HCT116 (cell line): Measurements from ENCODE around the gene KCNQ1OT1. TPM values are rescaled to one million over a fixed set of nuclear protein-coding genes. Genes with fewer than 3 reads are reported as not detected.

ENCODE experiments used
- ATAC-seq: fragments of 200-7000 bp; cut with Tn5 transposase; 2 replicates; pipeline ENCODE4 v1.9.1; 2020; ENCODE audit warnings: mild to moderate bottlenecking, moderate library complexity
- BruUV-seq: library from RNA; stranded (reverse); fragments of 400-500 nt; replicated peaks from 2 replicates; lab custom pipeline; 2021; lab: Mats Ljungman, UMichigan
- CTCF ChIA-PET: fragments of 300-600 bp; sonication (Branson Sonifier 250); formaldehyde crosslinking; loops from one replicate; lab custom pipeline; 2021; ENCODE audit warnings: antibody characterized with exemption; lab: Charles Lee
- POLR2A ChIA-PET: fragments of 300-600, 350-600 bp; sonication (Branson Sonifier 250); formaldehyde crosslinking; loops from one replicate; lab custom pipeline; 2021; ENCODE audit warnings: antibody characterized with exemption; lab: Charles Lee
- RAD21 ChIA-PET, 2 experiments: fragments of 300-600 bp; sonication (Branson Sonifier 250); formaldehyde crosslinking; loops; one replicate each; lab custom pipeline; 2023; ENCODE audit warnings: low total read pairs in 2 of 2; ENCODE audit not compliant: uncharacterized antibody in 2 of 2, unreplicated experiment in 2 of 2, low non-redundant PET in 1 of 2; lab: Charles Lee
- DNase-seq: peaks from one replicate; pipeline ENCODE4 v3.0.0-alpha.2; 2010; ENCODE audit warnings: low read depth, low spot score
- H2AFZ ChIP-seq: fragments of 200-600 bp; shearing (Covaris generic), sonication (generic); 2 replicates; pipeline ENCODE4 v1.6.1; 2017; ENCODE audit warnings: low read depth, mixed run types, mixed read lengths, antibody characterized with exemption, low read length; ENCODE audit not compliant: poor library complexity, severe bottlenecking
- H3K27ac ChIP-seq: 2 replicates; pipeline ENCODE4 v1.5.1; 2012; ENCODE audit warnings: low read depth, low read length
- H3K27me3 ChIP-seq: fragments of 200-600 bp; sonication (generic); 2 replicates; pipeline ENCODE4 v1.6.1; 2016; ENCODE audit warnings: mixed run types, low read length, mixed read lengths; ENCODE audit not compliant: insufficient read depth
- H3K36me3 ChIP-seq, 2 experiments: fragments of 200-500 bp in 1 of 2; fragments of 200-600 bp in 1 of 2; sonication (Bioruptor generic) in 1 of 2; sonication (generic) in 1 of 2; 2 replicates each; pipeline versions ENCODE4 v1.5.1 to v1.6.1; 2014 to 2016; ENCODE audit warnings: low read length in 2 of 2, inconsistent platforms in 1 of 2, mixed read lengths in 1 of 2, mixed run types in 1 of 2; ENCODE audit not compliant: insufficient read depth in 2 of 2, control insufficient read depth in 1 of 2
- H3K4me1 ChIP-seq, 2 experiments: fragments of 200-600 bp in 1 of 2; sonication (generic) in 1 of 2; 2 replicates each; pipeline versions ENCODE4 v1.5.1 to v1.6.1; 2012 to 2017; ENCODE audit warnings: low read length in 2 of 2, inconsistent platforms in 1 of 2, mild to moderate bottlenecking in 1 of 2, mixed read lengths in 1 of 2, mixed run types in 1 of 2, moderate library complexity in 1 of 2; ENCODE audit not compliant: insufficient read depth in 2 of 2, control insufficient read depth in 1 of 2
- H3K4me2 ChIP-seq: fragments of 200-600 bp; sonication (generic); 2 replicates; pipeline ENCODE4 v1.6.1; 2017; ENCODE audit warnings: mixed run types, low read length, mixed read lengths
- H3K4me3 ChIP-seq, 2 experiments: fragments of 200-600 bp in 1 of 2; sonication (generic) in 1 of 2; replicated peaks in 1 of 2; 2 replicates each; pipeline ENCODE4 v1.5.1; 2011 to 2016; ENCODE audit warnings: low read length in 2 of 2, control low read depth in 1 of 2, low read depth in 1 of 2, mild to moderate bottlenecking in 1 of 2, mixed read lengths in 1 of 2, mixed run types in 1 of 2
- H3K79me2 ChIP-seq: fragments of 200-600 bp; sonication (generic); 2 replicates; pipeline ENCODE4 v1.6.1; 2017; ENCODE audit warnings: mild to moderate bottlenecking, mixed run types, low read length, moderate library complexity, mixed read lengths; ENCODE audit not compliant: insufficient read depth
- H3K9ac ChIP-seq: fragments of 200-600 bp; sonication (generic); 2 replicates; pipeline ENCODE4 v1.6.1; 2016; ENCODE audit warnings: low read length, mixed read lengths
- H3K9me2 ChIP-seq: fragments of 200-600 bp; sonication (generic), shearing (Covaris generic); 2 replicates; pipeline ENCODE4 v1.6.1; 2017; ENCODE audit warnings: mixed run types, mild to moderate bottlenecking, moderate library complexity; ENCODE audit not compliant: insufficient read depth
- H3K9me3 ChIP-seq, 2 experiments: fragments of 200-500 bp in 1 of 2; fragments of 200-600 bp in 1 of 2; sonication (Bioruptor generic) in 1 of 2; sonication (generic) in 1 of 2; 2 replicates each; pipeline ENCODE4 v1.6.1; 2014 to 2017; ENCODE audit warnings: low read length in 2 of 2, mixed read lengths in 2 of 2, inconsistent platforms in 1 of 2, low read depth in 1 of 2, mild to moderate bottlenecking in 1 of 2, mixed run types in 1 of 2, moderate library complexity in 1 of 2; ENCODE audit not compliant: control insufficient read depth in 1 of 2, insufficient read depth in 1 of 2
- H4K20me1 ChIP-seq: fragments of 200-600 bp; sonication (generic), shearing (Covaris generic); 2 replicates; pipeline ENCODE4 v1.6.1; 2017; ENCODE audit warnings: mixed run types, mild to moderate bottlenecking, moderate library complexity; ENCODE audit not compliant: insufficient read depth
- EGR1 ChIP-seq: IDR thresholded peaks from 2 replicates; pipeline ENCODE4 v1.6.1; 2012; ENCODE audit warnings: low read depth
- ELF1 ChIP-seq: IDR thresholded peaks from 2 replicates; pipeline ENCODE4 v1.6.1; 2012; ENCODE audit warnings: low read depth, borderline replicate concordance
- EZH2 ChIP-seq: fragments of 200-600 bp; sonication (generic); IDR thresholded peaks from 2 replicates; pipeline ENCODE4 v1.6.1; 2017; ENCODE audit warnings: antibody characterized with exemption, mixed run types
- EZH2phosphoT487 ChIP-seq: fragments of 200-600 bp; IDR thresholded peaks from 2 replicates; pipeline ENCODE4 v1.6.1; 2018; ENCODE audit warnings: antibody characterized with exemption, borderline replicate concordance
- FOSL1 ChIP-seq: IDR thresholded peaks from 2 replicates; pipeline ENCODE4 v1.6.1; 2012; ENCODE audit warnings: low read depth
- POLR2A ChIP-seq: IDR thresholded peaks from 2 replicates; pipeline ENCODE4 v1.7.0; 2011; ENCODE audit warnings: borderline replicate concordance; ENCODE audit not compliant: insufficient read depth, insufficient read length; ENCODE audit errors: extremely low read depth
- SIN3A ChIP-seq: IDR thresholded peaks from 2 replicates; pipeline ENCODE4 v1.6.1; 2012; ENCODE audit warnings: low read depth
- SRF ChIP-seq: IDR thresholded peaks from 2 replicates; pipeline ENCODE4 v1.6.1; 2012; ENCODE audit warnings: low read depth
- ZFX ChIP-seq: fragments of 450-650 bp; IDR thresholded peaks from 2 replicates; pipeline ENCODE4 v1.6.1; 2017
- intact Hi-C: fragments of 100-400 bp; cut with micrococcal nuclease; formaldehyde crosslinking; loops from 2 replicates; pipeline ENCODE4 v1.10.0; 2022
- total RNA-seq: library from RNA; stranded (reverse); gene quantifications from one replicate; pipeline ENCODE4 v1.2.1, GENCODE V29; 2021; ENCODE audit not compliant: unreplicated experiment
- TF ChIP-seq, protein P1 (sequence below): IDR thresholded peaks from 2 replicates; pipeline ENCODE4 v1.6.1; 2012
- TF ChIP-seq, protein P2 (sequence below), 3 experiments: fragments of 200-600 bp in 1 of 3; sonication (generic) in 1 of 3; IDR thresholded peaks in 2 of 3; conservative IDR thresholded peaks in 1 of 3; 2 replicates each; pipeline ENCODE4 v1.5.1; 2012 to 2017; ENCODE audit warnings: low read depth in 2 of 3, low read length in 2 of 3, antibody characterized with exemption in 1 of 3, borderline replicate concordance in 1 of 3, control low read depth in 1 of 3, mild to moderate bottlenecking in 1 of 3, mixed read lengths in 1 of 3, mixed run types in 1 of 3, moderate library complexity in 1 of 3; ENCODE audit not compliant: insufficient read depth in 1 of 3
- TF ChIP-seq, protein P3 (sequence below): IDR thresholded peaks from 2 replicates; pipeline ENCODE4 v1.6.1; 2012
- TF ChIP-seq, protein P4 (sequence below): IDR thresholded peaks from 2 replicates; pipeline ENCODE4 v1.6.1; 2012; ENCODE audit warnings: low read depth

The KCNQ1OT1 gene
- total RNA-seq, 1 experiment from 2014 or later, result 1.1 TPM

DNA sequence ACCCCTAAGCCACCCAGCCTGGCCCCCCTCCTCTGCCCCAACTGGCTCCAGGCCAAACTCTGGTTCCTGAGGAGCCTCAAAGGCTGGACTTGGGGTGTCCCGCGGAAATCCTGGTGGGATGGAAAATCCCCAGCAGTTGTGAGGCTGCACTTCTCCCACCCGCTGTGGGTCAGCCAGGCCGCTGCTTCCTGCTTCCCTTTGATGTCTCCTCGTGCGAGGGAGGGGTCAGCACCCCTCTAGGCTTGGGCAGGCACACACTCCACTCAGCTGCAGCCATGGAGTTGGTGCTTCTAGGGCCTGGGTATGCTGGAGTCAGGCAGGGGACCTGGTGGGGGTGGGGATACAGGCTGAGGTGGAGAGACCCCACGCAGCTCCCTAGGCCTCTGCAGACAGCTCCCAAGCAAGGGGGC is 12.0 kb downstream of the KCNQ1OT1 start:
- Histone ChIP-seq H3K9ac (no peak overlapping the region), H3K4me2 (no peak overlapping the region), H3K4me1 (no peaks in the 10 kb centered on the region), H3K27ac (no peak overlapping the region), H3K9me3 (no peaks in the 10 kb centered on the region), H3K36me3 (no peaks in the 10 kb centered on the region; a peak in 1 of 4 replicates), H3K27me3 (no peaks in the 10 kb centered on the region), H2AFZ (no peak overlapping the region), H4K20me1 (no peaks in the 10 kb centered on the region), H3K4me3 (no peak overlapping the region), H3K79me2 (peaks cover 37% of the 10 kb centered on the region), H3K9me2 (no peaks in the 10 kb centered on the region)
- no TSS peak for BruUV-seq
- ChIA-PET POLR2A (no interaction called here), RAD21 (no interaction called here), CTCF (no interaction called here)
- DNase-seq (no peak), ATAC-seq (no peak)
- TF ChIP-seq EGR1, result no peak
- TF ChIP-seq, protein P1, sequence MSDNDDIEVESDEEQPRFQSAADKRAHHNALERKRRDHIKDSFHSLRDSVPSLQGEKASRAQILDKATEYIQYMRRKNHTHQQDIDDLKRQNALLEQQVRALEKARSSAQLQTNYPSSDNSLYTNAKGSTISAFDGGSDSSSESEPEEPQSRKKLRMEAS, result no peak
- no peak for TF ChIP-seq EZH2phosphoT487
- TF ChIP-seq, protein P2, sequence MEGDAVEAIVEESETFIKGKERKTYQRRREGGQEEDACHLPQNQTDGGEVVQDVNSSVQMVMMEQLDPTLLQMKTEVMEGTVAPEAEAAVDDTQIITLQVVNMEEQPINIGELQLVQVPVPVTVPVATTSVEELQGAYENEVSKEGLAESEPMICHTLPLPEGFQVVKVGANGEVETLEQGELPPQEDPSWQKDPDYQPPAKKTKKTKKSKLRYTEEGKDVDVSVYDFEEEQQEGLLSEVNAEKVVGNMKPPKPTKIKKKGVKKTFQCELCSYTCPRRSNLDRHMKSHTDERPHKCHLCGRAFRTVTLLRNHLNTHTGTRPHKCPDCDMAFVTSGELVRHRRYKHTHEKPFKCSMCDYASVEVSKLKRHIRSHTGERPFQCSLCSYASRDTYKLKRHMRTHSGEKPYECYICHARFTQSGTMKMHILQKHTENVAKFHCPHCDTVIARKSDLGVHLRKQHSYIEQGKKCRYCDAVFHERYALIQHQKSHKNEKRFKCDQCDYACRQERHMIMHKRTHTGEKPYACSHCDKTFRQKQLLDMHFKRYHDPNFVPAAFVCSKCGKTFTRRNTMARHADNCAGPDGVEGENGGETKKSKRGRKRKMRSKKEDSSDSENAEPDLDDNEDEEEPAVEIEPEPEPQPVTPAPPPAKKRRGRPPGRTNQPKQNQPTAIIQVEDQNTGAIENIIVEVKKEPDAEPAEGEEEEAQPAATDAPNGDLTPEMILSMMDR (IDR thresholded peaks at IDR 0.05 in 2 of 3, conservative IDR thresholded peaks at IDR 0.05 in 1 of 3; ENCODE audit: borderline replicate concordance in 1 of 3, insufficient read depth in 1 of 3, low read depth in 2 of 3, low read length in 2 of 3), result no peak
- no peak for TF ChIP-seq FOSL1
- TF ChIP-seq, protein P3, sequence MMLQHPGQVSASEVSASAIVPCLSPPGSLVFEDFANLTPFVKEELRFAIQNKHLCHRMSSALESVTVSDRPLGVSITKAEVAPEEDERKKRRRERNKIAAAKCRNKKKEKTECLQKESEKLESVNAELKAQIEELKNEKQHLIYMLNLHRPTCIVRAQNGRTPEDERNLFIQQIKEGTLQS, result no peak
- intact Hi-C loops, result no loop called here

DNA sequence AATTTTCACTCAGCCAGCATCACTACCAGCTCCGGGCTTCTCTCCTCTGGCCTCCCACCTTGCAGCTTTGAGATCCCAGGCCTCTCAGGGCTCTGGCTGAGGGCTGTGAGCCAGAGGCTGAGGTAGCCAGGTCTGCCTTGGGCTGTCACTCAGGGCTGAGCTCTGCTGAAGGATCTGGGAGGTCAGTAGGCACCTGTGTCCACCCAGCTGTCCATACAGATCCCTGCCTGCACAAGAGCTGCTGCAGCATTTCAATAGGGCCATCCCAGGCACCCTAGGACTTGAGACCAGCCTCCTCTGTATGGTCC is 12.6 kb downstream of the KCNQ1OT1 start:
- no peak overlapping the region for H2AFZ ChIP-seq
- ATAC-seq (no peak), DNase-seq (no peak)
- H3K9ac ChIP-seq, result no peak overlapping the region
- no peaks in the 10 kb centered on the region for H3K4me1 ChIP-seq
- CTCF ChIA-PET, result no interaction called here
- H3K4me3 ChIP-seq, result no peak overlapping the region
- no peaks in the 10 kb centered on the region for H3K9me3 ChIP-seq
- H3K36me3 ChIP-seq, result no peaks in the 10 kb centered on the region; a peak in 1 of 4 replicates
- H3K27me3 ChIP-seq, result no peaks in the 10 kb centered on the region
- H3K27ac ChIP-seq, result no peak overlapping the region
- H4K20me1 ChIP-seq, result no peaks in the 10 kb centered on the region
- H3K9me2 ChIP-seq, result no peaks in the 10 kb centered on the region
- H3K79me2 ChIP-seq, result peaks cover 35% of the 10 kb centered on the region
- no TSS peak for BruUV-seq
- RAD21 ChIA-PET, result no interaction called here
- H3K4me2 ChIP-seq, result no peak overlapping the region
- POLR2A ChIA-PET, result no interaction called here
- intact Hi-C loops, result no loop called here
- no peak for TF ChIP-seq ZFX
- TF ChIP-seq, protein P1, result no peak
- TF ChIP-seq, protein P3, result no peak
- TF ChIP-seq SIN3A, result no peak
- no peak for TF ChIP-seq FOSL1
- TF ChIP-seq, protein P4, sequence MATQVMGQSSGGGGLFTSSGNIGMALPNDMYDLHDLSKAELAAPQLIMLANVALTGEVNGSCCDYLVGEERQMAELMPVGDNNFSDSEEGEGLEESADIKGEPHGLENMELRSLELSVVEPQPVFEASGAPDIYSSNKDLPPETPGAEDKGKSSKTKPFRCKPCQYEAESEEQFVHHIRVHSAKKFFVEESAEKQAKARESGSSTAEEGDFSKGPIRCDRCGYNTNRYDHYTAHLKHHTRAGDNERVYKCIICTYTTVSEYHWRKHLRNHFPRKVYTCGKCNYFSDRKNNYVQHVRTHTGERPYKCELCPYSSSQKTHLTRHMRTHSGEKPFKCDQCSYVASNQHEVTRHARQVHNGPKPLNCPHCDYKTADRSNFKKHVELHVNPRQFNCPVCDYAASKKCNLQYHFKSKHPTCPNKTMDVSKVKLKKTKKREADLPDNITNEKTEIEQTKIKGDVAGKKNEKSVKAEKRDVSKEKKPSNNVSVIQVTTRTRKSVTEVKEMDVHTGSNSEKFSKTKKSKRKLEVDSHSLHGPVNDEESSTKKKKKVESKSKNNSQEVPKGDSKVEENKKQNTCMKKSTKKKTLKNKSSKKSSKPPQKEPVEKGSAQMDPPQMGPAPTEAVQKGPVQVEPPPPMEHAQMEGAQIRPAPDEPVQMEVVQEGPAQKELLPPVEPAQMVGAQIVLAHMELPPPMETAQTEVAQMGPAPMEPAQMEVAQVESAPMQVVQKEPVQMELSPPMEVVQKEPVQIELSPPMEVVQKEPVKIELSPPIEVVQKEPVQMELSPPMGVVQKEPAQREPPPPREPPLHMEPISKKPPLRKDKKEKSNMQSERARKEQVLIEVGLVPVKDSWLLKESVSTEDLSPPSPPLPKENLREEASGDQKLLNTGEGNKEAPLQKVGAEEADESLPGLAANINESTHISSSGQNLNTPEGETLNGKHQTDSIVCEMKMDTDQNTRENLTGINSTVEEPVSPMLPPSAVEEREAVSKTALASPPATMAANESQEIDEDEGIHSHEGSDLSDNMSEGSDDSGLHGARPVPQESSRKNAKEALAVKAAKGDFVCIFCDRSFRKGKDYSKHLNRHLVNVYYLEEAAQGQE, result no peak
- no peak for TF ChIP-seq EZH2
- no peak for TF ChIP-seq ELF1
- no peak for TF ChIP-seq POLR2A
- no peak for TF ChIP-seq SRF
